SIG-M5 (cell line): Measurements from ENCODE around the gene ANP32E.

ENCODE experiments used
- DNase-seq: peaks from one replicate; lab custom pipeline; 2025; lab: John Stamatoyannopoulos, UW

Gene ANP32E

DNA sequence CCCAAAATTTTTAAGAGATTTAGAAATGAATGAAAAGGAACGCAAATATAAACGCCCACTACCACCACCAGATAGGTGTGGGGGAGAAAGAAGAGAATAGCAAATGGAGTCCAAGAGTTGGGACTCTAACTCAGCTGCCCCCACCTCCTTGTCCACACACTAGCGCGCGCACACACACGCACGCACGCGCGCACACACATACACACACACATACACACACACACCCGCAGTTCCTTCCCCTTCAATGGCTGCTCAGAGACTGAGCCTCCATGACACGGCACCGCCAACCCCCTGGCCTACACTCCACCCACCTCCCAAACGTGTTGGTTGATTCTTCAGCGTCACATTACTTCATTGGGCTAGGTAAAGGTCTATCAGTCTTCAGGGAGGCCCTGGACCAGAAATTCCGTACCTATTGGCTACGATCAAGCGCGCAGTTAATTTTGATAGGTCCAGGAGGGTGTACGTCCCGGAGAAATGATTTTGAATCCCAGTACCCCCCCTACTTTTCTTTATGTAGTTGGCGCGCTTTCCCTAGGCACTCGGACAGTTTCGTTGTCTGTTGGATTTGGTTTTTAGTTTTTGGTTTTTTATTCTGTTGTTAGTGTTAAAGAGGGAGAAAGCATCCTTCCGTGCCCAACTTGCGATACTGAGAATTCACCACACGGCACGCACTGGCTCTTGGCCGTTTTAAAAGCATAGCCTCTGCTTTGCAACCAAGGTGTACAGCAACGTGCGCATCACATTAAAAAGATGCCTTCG lies at the start of gene ANP32E:
ANP32E (minus strand) TSS at position 261 of the 762 bp plus-strand sequence. CDS start 326 bp downstream, outside the sequence.
- DNase-seq = peak; percentile 100

DNA sequence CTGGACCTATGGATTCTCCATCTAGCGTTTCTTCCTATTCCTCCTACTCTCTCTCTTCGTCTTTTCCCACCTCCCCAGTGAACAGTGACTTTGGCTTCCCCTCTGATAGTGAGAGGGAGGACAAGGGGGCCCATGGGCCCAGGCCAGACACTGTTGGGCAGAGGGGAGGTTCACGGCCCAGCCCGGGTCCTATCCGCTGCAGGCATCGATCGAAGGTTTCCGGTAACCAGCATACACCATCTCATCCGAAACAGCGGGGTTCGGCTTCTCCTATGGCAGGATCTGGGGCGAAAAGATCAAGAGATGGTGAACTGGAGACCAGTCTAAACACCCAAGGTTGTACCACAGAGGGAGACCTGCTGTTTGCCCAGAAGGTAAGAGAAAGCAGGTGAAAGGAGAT lies 47.3 kb upstream of the ANP32E start:
- DNase-seq = no peak

DNA sequence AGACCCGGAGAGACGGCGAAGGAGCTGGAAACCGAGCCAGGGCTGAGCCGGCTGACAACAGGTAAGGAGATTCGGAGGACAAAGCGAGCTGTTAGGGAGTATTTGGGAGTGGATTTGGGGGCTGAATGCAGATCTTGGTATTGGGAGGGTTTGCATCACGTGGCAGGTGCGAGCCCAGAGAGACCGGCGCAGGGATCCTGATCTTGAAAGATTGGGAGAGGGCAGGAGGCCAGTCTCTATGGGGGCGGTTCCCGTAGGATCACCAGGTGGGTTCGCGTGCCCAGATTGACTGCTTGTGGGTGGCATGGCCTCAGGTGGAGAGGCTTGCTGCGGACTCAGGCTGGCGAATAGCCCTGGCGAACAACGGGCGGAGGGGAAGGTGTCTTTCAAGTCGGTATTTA lies 46.6 kb upstream of the ANP32E start:
- no peak for DNase-seq

DNA sequence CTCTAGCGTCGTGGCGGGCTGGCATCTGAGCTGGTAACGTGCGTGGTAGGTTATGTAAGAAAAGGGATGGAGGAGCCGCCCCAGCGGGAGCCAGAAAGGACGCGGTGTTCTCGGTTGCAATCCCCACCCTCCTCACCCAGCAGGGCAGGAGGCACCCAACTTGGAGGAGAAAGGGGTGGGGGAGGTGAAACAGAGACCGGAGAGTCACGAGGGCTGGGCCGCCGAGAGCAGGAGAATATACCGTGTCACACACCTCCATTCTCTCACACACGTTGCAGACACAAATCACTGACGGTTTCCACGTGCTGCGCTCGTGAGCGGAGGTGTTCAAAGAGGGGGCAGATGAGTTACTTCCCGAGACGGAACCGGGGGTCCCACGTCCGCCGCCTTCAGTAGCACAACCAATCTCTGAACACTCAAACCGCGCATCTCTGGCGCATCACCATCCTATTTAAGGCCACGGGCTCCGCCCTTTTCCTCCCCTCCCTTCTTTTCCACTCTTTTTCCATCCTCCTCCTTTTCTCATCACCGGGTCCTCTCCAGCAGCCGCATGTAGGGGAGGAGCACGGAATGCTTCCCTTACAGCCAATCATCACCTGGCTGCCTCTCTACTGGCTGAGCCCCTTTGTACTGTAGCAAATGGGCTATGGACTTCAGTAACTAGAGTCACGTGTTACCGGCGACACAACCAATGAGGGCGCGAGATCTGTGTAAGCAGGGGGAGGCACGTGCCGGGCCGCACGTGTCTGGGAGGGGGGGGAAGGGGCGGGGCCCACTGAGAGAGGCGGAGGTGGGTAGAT lies 46.0 kb upstream of the ANP32E start, which contains the start of gene CIART:
CIART (plus strand) TSS at position 797 of the 800 bp plus-strand sequence. CDS start 714 bp downstream, outside the sequence.
- no peak for DNase-seq

DNA sequence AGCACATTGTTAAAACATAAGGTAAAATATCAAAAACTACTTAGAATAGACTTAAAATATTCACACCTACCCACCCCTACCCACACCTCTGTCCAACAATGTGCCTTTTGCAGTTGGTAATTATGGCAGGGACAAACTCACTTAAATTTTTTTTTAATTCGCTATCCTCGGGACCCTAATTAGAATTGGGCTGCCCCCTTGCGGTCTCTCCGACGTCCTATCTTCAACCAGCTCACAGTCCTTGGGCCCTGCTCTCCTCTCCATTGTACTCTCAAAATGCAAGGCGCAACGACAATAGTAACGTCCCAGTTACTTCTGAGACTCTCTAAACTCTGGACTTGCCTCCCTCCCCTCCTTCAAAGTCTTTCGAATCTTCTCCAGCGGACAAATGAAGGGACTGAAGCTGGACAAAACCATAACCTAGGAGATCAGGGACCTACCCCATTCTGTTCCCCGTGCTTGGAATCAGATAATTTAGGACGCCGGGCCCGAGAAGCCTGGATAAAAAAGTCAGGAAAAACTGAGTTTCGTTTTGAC lies 45.4 kb upstream of the ANP32E start:
- DNase-seq = no peak

DNA sequence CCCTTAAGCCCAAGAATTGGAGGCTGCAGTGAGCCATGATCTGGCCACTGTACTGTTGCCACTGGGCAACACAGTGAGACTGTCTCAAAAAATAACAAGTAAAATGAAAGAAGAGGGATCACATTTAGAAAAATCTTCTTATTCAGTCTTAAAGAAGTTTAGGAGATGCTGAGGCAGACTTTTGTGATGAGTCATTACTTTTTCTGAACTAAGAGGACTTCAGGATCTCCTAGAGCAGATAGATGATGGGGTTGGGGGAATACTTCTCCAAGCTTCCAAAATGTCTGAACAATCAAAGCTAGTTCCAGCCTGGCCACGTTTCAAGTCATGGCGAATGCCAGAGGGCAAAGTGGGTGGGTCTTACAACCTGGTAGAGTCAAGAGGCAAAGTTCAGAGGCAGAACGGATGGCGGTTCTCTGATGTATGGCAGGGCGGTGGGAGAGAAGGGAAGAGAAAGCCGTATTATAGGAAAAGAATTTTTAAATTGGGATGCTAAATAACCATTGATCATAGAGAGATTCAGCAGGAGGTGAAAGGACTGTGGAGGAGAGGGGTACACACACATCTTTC lies 44.3 kb upstream of the ANP32E start:
- no peak for DNase-seq

DNA sequence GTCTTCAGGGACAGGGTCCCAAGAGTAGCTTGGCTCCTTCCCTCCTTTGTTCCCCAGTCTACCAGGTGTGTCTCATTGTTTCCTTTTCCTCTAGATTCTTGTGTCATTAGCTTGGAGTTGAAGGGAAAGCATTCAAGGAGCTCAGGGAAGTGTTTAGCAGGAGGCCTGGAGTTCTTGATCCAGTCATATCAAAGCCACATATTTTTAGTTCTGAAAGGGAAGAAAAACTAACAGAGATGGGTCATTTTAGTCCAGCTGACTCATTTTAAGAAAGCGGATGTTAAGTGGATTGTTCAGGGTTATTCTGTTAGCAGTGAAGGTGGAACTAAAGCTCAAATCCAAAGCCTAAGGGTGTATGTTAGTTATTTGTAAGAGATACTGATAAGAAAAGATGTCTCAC lies 37.4 kb upstream of the ANP32E start:
- no peak for DNase-seq

DNA sequence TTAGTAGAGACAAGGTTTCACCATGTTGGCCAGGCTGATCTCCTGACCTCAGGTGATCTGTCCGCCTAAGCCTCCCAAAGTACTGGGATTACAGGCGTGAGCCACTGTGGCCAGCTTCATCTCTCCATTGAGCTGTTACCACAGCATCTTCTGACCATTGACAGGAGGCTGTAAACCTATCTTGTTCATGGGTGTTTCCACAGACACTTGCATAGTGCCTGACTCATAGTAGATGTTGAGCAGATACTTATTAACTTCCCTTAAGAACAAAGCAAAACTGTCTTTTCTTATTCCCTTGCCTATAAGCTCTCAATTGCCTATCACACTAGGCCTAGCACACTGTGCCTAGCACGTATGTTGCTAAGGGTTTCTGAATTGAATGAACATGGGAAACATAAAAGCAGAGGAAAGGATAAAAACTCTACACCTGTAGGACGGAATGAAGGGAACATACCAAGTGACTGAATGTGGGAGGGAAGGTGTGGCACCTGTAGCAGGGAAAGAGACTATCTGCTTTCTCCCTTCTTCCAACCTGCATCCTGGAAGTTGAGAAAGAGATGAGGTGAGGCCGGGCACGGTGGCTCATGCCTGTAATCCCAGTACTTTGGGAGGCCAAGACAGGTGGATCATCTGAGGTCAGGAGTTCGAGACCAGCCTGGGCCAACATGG lies 35.5 kb upstream of the ANP32E start:
- no peak for DNase-seq

DNA sequence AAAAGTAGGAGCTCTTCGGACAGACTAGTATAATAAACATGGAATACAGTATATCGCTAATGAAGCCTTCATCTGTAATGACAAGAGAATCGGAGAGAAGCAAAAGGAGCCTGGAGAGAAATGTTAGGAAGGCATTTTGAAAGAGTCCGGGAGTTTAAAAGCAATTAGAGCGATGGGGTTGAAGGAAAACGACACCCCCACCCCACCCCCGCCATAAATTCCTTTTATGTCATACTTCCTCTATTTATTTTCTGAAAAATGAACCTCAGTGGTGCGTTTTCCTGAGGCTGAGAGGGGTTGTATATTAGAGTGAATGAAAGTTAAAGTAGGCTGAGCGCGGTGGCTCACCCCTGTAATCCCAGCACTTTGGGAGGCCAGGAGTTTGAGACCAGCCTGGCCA lies 33.5 kb upstream of the ANP32E start:
- DNase-seq = no peak

DNA sequence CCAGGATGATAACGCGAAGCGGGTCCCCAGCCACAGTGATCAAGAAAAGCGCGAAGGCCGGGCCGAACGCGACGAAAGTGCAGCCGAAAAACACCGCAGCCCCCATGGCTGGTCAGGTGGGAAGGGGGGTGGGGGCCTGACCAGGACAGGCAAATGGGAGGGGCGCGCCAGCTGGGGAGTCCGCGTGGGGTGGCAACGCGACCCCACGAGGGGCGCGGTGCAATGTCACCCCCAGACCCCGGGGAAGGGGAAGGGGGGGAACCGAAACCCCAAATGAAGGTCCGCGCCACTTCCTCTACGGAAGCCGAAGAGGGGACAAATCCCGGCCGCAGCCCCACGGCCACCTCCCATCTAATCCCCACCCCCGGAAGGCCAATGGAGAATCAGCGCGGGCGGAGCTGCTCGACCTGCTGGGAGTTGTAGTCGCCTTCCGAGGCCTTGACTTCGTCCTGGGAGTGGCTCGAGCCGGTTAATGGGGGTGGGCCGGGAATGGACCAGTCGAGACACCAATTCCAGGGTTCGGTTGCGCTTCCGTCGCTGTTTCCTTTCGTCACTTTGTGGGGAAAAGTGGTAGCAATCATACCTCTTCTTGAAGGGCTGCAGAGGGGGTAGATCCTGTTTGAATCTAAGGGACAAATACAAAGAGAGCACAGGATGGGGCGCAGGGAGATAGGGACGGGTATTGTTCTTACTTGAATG lies 32.9 kb upstream of the ANP32E start, which contains the start of gene APH1A:
APH1A (minus strand) TSS at position 312 of the 699 bp plus-strand sequence; CDS start at position 106, 206 bp downstream.
- DNase-seq = peak; percentile 82

DNA sequence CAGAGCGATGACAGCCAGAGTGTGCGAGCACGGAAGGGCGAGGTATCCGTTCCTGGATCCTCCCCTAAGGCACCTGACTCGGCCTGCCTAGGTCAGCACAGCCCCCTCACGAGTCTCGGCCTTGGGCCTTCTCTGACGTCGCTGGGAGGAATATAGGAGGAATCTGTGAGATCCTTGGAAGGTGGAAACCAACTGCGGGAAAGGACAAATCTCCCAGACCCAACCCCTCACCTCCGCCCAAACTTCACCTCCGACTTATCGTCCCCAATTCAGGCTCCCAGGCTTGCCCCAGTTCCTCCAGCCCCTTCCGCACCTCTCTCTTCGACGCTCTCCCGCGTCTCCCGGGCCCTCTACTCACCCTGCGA lies 32.4 kb upstream of the ANP32E start:
- DNase-seq = no peak

DNA sequence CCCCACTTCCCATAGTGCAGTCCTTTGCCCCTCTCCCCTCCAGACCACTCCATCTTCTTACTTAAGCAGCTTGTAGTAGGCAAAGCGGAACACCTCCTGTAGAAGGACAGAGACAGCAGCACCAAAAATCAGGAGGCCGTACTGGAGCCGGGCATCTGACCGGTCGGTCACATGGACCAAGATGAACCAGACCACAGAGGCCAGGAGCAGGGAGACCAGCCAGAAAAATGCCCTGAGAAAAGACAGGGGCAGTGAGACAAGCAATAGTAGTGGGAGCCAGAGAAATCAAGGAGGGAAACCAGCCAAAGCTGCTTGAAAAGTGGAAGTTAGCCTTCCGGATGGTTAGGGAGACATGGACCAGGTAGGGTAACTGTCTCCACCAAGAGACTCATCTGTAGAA lies 32.0 kb upstream of the ANP32E start:
- no peak for DNase-seq

DNA sequence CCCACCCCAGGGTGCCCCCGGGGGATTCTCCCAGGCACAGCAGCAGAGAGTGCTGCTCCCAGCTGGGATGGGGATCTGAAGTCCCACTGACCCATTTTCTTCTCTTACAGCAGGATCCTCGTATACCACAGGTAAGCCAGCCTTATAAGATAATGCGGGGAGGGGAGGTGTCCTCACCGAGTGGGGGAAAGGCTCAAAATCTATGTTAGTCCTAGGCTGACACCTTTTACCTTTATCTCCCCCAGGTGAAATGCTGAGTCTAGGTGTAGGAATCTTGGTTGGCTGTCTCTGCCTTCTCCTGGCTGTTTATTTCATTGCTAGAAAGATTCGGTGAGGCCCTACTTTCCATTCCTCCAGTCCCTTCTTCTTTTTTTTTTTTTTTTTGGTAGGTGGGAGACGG lies 27.6 kb upstream of the ANP32E start:
- DNase-seq = no peak

DNA sequence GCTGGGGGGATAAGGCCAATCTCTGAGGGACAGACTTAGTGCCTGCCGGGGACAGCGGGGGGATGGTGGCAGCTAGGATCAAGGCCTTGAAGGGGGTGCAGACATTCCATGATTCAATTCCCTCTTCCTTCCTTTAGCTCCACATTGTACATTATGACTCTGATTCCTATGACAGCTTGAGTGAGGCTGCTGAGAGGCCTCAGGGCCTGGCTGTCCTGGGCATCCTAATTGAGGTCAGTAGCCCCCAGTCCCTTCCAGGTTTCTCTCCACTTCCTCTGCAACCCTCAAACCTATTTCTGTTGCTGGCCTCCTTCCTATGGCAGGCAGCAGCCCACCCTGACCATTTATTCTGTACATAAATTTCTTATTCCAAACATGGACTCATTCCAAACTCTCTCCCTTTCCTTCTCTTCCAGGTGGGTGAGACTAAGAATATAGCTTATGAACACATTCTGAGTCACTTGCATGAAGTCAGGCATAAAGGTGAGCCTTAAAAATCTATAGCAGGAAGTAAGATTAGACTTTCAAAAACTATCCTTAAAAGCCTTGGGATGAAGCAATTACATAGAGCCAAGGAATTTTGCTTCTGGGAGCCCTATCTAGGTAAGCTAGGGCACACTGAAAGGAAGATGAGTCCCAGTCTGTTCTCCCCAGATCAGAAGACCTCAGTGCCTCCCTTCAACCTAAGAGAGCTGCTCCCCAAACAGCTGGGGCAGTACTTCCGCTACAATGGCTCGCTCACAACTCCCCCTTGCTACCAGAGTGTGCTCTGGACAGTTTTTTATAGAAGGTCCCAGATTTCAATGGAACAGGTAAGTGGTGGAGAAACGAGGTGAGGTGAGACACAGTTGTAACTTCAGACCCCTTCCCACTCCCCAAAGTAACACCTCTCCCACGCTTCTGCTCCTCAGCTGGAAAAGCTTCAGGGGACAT lies 26.7 kb upstream of the ANP32E start:
- no peak for DNase-seq

DNA sequence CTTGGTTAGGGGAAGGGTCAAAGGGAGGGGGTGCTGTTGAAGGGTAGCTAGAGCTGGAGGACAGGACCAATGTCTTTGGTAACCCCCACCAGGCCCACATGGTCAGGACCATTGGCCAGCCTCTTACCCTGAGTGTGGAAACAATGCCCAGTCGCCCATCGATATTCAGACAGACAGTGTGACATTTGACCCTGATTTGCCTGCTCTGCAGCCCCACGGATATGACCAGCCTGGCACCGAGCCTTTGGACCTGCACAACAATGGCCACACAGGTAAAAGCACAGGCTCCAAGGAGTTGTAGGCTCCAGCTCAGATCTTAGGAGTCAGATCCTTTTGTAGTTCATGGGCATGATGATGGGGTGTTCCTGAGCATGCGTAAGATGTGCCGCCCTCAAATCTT lies 25.5 kb upstream of the ANP32E start:
- DNase-seq = no peak

DNA sequence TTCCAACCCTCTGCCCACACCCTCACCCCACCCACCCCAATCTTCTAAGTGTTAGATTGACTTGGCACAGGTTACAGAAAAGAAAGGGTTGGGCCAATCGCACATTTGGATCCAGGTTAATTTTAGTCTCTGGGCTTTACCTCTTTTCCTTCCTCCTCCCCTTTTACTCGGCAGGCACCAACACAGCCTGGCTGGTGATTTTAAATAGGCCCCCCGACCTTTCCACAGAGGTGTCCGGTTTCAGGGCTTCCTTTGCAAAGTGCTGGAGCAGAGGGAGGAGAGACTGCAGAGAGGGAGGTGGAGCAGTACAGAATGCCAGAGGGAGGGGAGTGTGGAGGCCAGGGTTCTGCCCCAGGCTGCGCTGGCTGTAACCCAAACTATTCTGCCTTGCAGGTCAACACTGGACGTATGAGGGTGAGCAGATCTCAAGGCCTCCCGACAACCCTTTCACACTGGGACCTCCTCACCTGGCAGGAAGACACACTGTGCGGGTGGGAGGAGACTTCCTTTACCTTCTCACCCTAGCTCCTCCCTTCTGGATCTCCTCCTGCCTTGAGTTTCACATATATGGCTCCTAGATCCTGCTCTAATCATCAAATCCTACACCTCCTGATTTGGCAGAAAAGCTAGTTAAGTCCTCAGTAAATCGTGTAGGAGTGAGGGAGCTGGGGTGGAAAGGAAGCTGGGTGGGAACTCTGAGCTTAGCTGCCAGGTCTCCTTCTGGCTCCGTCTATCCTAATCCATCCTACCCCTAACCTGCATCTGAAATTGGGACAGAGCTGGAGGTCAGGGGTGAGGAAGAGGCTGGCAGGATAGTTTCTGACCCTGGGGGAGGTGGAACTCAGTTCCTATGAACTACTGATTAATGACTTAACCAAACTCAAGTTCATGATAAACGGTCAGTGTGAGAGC lies 24.1 kb upstream of the ANP32E start:
- no peak for DNase-seq

DNA sequence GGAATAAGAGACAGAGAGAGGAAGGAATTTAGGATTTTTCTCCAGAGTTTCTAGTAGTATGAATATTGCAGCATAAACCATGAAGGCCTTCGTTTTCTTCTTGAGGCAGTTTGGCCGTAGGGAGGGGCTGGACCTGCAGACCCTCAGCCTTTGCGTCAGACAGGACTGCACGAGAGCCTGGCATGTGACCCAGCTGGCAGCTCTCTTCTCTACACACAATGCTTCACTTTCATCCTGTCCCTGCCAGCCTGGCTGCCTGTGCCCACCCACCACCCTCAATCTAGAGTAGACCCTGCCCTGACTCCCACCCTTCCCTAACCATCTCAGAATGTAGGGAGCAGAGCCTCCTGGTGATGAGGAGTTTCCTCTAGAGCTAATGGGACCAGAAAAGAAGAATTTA lies 23.3 kb upstream of the ANP32E start:
- no peak for DNase-seq

DNA sequence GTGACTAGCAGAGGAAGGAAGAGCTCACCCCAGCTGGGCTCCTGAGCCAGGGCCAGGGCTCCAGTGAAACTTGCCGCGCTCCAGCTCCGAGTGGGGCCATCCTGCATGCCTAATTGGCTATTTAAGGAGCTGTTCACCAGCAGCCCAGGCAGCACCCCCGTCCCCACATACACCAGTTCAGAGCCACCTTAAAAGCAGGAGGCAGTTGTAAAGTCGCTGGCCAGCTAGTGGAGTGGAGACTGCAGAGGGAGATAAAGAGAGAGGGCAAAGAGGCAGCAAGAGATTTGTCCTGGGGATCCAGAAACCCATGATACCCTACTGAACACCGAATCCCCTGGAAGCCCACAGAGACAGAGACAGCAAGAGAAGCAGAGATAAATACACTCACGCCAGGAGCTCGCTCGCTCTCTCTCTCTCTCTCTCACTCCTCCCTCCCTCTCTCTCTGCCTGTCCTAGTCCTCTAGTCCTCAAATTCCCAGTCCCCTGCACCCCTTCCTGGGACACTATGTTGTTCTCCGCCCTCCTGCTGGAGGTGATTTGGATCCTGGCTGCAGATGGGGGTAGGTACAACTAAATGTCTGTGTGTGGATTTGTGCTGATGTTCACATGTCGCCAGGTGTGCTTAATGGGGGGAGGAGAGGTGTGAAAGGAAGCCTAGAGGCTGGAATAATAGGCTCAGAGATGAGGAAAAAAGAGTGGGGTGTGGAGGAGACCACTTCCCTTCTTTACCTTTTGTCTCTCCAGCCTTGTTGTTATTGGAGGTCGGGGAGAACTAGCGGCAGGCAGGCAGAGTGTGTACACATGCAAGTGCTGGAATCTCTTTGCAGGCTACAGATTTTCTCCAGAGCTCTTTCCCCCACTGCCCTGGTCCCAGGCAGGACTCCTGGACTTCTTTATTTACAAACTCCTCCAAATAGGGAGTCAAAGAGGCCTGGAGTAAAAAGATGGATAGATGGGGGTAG lies 22.0 kb upstream of the ANP32E start, which contains the start of gene CA14:
CA14 (plus strand) TSS at position 151 of the 962 bp plus-strand sequence; CDS start at position 506, 355 bp downstream.
- DNase-seq = no peak
